HCT116 (cell line): ENCODE results near the gene PLCXD3. TPM values are rescaled to one million over a fixed set of nuclear protein-coding genes. Genes with fewer than 3 reads are reported as not detected.

Experiments used
- ATAC-seq: fragments of 200-7000 bp; cut with Tn5 transposase; 2 replicates; pipeline ENCODE4 v1.9.1; 2020; ENCODE audit warnings: mild to moderate bottlenecking, moderate library complexity
- BruUV-seq: library from RNA; stranded (reverse); fragments of 400-500 nt; replicated peaks from 2 replicates; lab custom pipeline; 2021; lab: Mats Ljungman, UMichigan
- CTCF ChIA-PET: fragments of 300-600 bp; sonication (Branson Sonifier 250); formaldehyde crosslinking; loops from one replicate; lab custom pipeline; 2021; ENCODE audit warnings: antibody characterized with exemption; lab: Charles Lee
- POLR2A ChIA-PET: fragments of 300-600, 350-600 bp; sonication (Branson Sonifier 250); formaldehyde crosslinking; loops from one replicate; lab custom pipeline; 2021; ENCODE audit warnings: antibody characterized with exemption; lab: Charles Lee
- RAD21 ChIA-PET, 2 experiments: fragments of 300-600 bp; sonication (Branson Sonifier 250); formaldehyde crosslinking; loops; one replicate each; lab custom pipeline; 2023; ENCODE audit warnings: low total read pairs in 2 of 2; ENCODE audit not compliant: uncharacterized antibody in 2 of 2, unreplicated experiment in 2 of 2, low non-redundant PET in 1 of 2; lab: Charles Lee
- DNase-seq: peaks from one replicate; pipeline ENCODE4 v3.0.0-alpha.2; 2010; ENCODE audit warnings: low read depth, low spot score
- H2AFZ ChIP-seq: fragments of 200-600 bp; shearing (Covaris generic), sonication (generic); 2 replicates; pipeline ENCODE4 v1.6.1; 2017; ENCODE audit warnings: low read depth, mixed run types, mixed read lengths, antibody characterized with exemption, low read length; ENCODE audit not compliant: poor library complexity, severe bottlenecking
- H3K27ac ChIP-seq: 2 replicates; pipeline ENCODE4 v1.5.1; 2012; ENCODE audit warnings: low read depth, low read length
- H3K27me3 ChIP-seq: fragments of 200-600 bp; sonication (generic); 2 replicates; pipeline ENCODE4 v1.6.1; 2016; ENCODE audit warnings: mixed run types, low read length, mixed read lengths; ENCODE audit not compliant: insufficient read depth
- H3K36me3 ChIP-seq, 2 experiments: fragments of 200-500 bp in 1 of 2; fragments of 200-600 bp in 1 of 2; sonication (Bioruptor generic) in 1 of 2; sonication (generic) in 1 of 2; 2 replicates each; pipeline versions ENCODE4 v1.5.1 to v1.6.1; 2014 to 2016; ENCODE audit warnings: low read length in 2 of 2, inconsistent platforms in 1 of 2, mixed read lengths in 1 of 2, mixed run types in 1 of 2; ENCODE audit not compliant: insufficient read depth in 2 of 2, control insufficient read depth in 1 of 2
- H3K4me1 ChIP-seq, 2 experiments: fragments of 200-600 bp in 1 of 2; sonication (generic) in 1 of 2; 2 replicates each; pipeline versions ENCODE4 v1.5.1 to v1.6.1; 2012 to 2017; ENCODE audit warnings: low read length in 2 of 2, inconsistent platforms in 1 of 2, mild to moderate bottlenecking in 1 of 2, mixed read lengths in 1 of 2, mixed run types in 1 of 2, moderate library complexity in 1 of 2; ENCODE audit not compliant: insufficient read depth in 2 of 2, control insufficient read depth in 1 of 2
- H3K4me2 ChIP-seq: fragments of 200-600 bp; sonication (generic); 2 replicates; pipeline ENCODE4 v1.6.1; 2017; ENCODE audit warnings: mixed run types, low read length, mixed read lengths
- H3K4me3 ChIP-seq, 2 experiments: fragments of 200-600 bp in 1 of 2; sonication (generic) in 1 of 2; replicated peaks in 1 of 2; 2 replicates each; pipeline ENCODE4 v1.5.1; 2011 to 2016; ENCODE audit warnings: low read length in 2 of 2, control low read depth in 1 of 2, low read depth in 1 of 2, mild to moderate bottlenecking in 1 of 2, mixed read lengths in 1 of 2, mixed run types in 1 of 2
- H3K79me2 ChIP-seq: fragments of 200-600 bp; sonication (generic); 2 replicates; pipeline ENCODE4 v1.6.1; 2017; ENCODE audit warnings: mild to moderate bottlenecking, mixed run types, low read length, moderate library complexity, mixed read lengths; ENCODE audit not compliant: insufficient read depth
- H3K9ac ChIP-seq: fragments of 200-600 bp; sonication (generic); 2 replicates; pipeline ENCODE4 v1.6.1; 2016; ENCODE audit warnings: low read length, mixed read lengths
- H3K9me2 ChIP-seq: fragments of 200-600 bp; sonication (generic), shearing (Covaris generic); 2 replicates; pipeline ENCODE4 v1.6.1; 2017; ENCODE audit warnings: mixed run types, mild to moderate bottlenecking, moderate library complexity; ENCODE audit not compliant: insufficient read depth
- H3K9me3 ChIP-seq, 2 experiments: fragments of 200-500 bp in 1 of 2; fragments of 200-600 bp in 1 of 2; sonication (Bioruptor generic) in 1 of 2; sonication (generic) in 1 of 2; 2 replicates each; pipeline ENCODE4 v1.6.1; 2014 to 2017; ENCODE audit warnings: low read length in 2 of 2, mixed read lengths in 2 of 2, inconsistent platforms in 1 of 2, low read depth in 1 of 2, mild to moderate bottlenecking in 1 of 2, mixed run types in 1 of 2, moderate library complexity in 1 of 2; ENCODE audit not compliant: control insufficient read depth in 1 of 2, insufficient read depth in 1 of 2
- H4K20me1 ChIP-seq: fragments of 200-600 bp; sonication (generic), shearing (Covaris generic); 2 replicates; pipeline ENCODE4 v1.6.1; 2017; ENCODE audit warnings: mixed run types, mild to moderate bottlenecking, moderate library complexity; ENCODE audit not compliant: insufficient read depth
- ATF3 ChIP-seq: IDR thresholded peaks from 2 replicates; pipeline ENCODE4 v1.6.1; 2012
- CBX3 ChIP-seq: IDR thresholded peaks from 2 replicates; pipeline ENCODE4 v1.6.1; 2012; ENCODE audit warnings: low read depth
- CEBPB ChIP-seq: IDR thresholded peaks from 2 replicates; pipeline ENCODE4 v1.6.1; 2012; ENCODE audit warnings: low read depth
- CTCF ChIP-seq, 3 experiments: fragments of 200-600 bp in 1 of 3; sonication (generic) in 1 of 3; IDR thresholded peaks in 2 of 3; conservative IDR thresholded peaks in 1 of 3; 2 replicates each; pipeline ENCODE4 v1.5.1; 2012 to 2017; ENCODE audit warnings: low read depth in 2 of 3, low read length in 2 of 3, antibody characterized with exemption in 1 of 3, borderline replicate concordance in 1 of 3, control low read depth in 1 of 3, mild to moderate bottlenecking in 1 of 3, mixed read lengths in 1 of 3, mixed run types in 1 of 3, moderate library complexity in 1 of 3; ENCODE audit not compliant: insufficient read depth in 1 of 3
- EGR1 ChIP-seq: IDR thresholded peaks from 2 replicates; pipeline ENCODE4 v1.6.1; 2012; ENCODE audit warnings: low read depth
- ELF1 ChIP-seq: IDR thresholded peaks from 2 replicates; pipeline ENCODE4 v1.6.1; 2012; ENCODE audit warnings: low read depth, borderline replicate concordance
- EZH2 ChIP-seq: fragments of 200-600 bp; sonication (generic); IDR thresholded peaks from 2 replicates; pipeline ENCODE4 v1.6.1; 2017; ENCODE audit warnings: antibody characterized with exemption, mixed run types
- EZH2phosphoT487 ChIP-seq: fragments of 200-600 bp; IDR thresholded peaks from 2 replicates; pipeline ENCODE4 v1.6.1; 2018; ENCODE audit warnings: antibody characterized with exemption, borderline replicate concordance
- FOSL1 ChIP-seq: IDR thresholded peaks from 2 replicates; pipeline ENCODE4 v1.6.1; 2012; ENCODE audit warnings: low read depth
- MAX ChIP-seq: IDR thresholded peaks from 2 replicates; pipeline ENCODE4 v1.6.1; 2012
- SP1 ChIP-seq: IDR thresholded peaks from 2 replicates; pipeline ENCODE4 v1.6.1; 2012; ENCODE audit warnings: low read depth
- SRF ChIP-seq: IDR thresholded peaks from 2 replicates; pipeline ENCODE4 v1.6.1; 2012; ENCODE audit warnings: low read depth
- TCF7L2 ChIP-seq: IDR thresholded peaks from 2 replicates; pipeline ENCODE4 v1.7.0; 2011; ENCODE audit warnings: borderline replicate concordance, inconsistent platforms; ENCODE audit not compliant: insufficient read depth, insufficient read length; ENCODE audit errors: extremely low read depth
- YY1 ChIP-seq: IDR thresholded peaks from 2 replicates; pipeline ENCODE4 v1.6.1; 2011; ENCODE audit warnings: low read length, low read depth, moderate library complexity, mild to moderate bottlenecking; ENCODE audit not compliant: insufficient replicate concordance; ENCODE audit errors: extremely low read depth
- ZBTB33 ChIP-seq: IDR thresholded peaks from 2 replicates; pipeline ENCODE4 v1.6.1; 2011; ENCODE audit warnings: mild to moderate bottlenecking, low read length, moderate library complexity; ENCODE audit not compliant: insufficient replicate concordance; ENCODE audit errors: extremely low read depth
- ZFX ChIP-seq: fragments of 450-650 bp; IDR thresholded peaks from 2 replicates; pipeline ENCODE4 v1.6.1; 2017
- ZNF274 ChIP-seq: fragments of 200-500 bp; sonication (Bioruptor generic); IDR thresholded peaks from 2 replicates; pipeline ENCODE4 v1.6.1; 2014; ENCODE audit warnings: mild to moderate bottlenecking, low read depth, low read length, inconsistent platforms
- intact Hi-C: fragments of 100-400 bp; cut with micrococcal nuclease; formaldehyde crosslinking; loops from 2 replicates; pipeline ENCODE4 v1.10.0; 2022
- total RNA-seq: library from RNA; stranded (reverse); gene quantifications from one replicate; pipeline ENCODE4 v1.2.1, GENCODE V29; 2021; ENCODE audit not compliant: unreplicated experiment
- TF ChIP-seq, protein P1 (sequence below): IDR thresholded peaks from 2 replicates; pipeline ENCODE4 v1.6.1; 2012; ENCODE audit warnings: low read depth

The PLCXD3 gene
- total RNA-seq, 1 experiment from 2014 or later: not detected

GRCh38 chr5:41356786-41357185, 153.6 kb downstream of the PLCXD3 start:
- ATAC-seq (no peak), DNase-seq (no peak)
- Histone ChIP-seq H2AFZ (no peak overlapping the region), H3K9me3 (no peaks in the 10 kb centered on the region), H3K9ac (no peak overlapping the region), H3K4me1 (no peaks in the 10 kb centered on the region), H3K79me2 (no peaks in the 10 kb centered on the region), H4K20me1 (no peaks in the 10 kb centered on the region), H3K27ac (no peak overlapping the region), H3K36me3 (no peaks in the 10 kb centered on the region), H3K4me2 (no peak overlapping the region), H3K4me3 (no peak overlapping the region), H3K9me2 (no peaks in the 10 kb centered on the region), H3K27me3 (no peaks in the 10 kb centered on the region)
- ChIA-PET RAD21 (no interaction called here), POLR2A (no interaction called here), CTCF (no interaction called here)
- no peak for TF ChIP-seq SP1
- TF ChIP-seq EZH2: no peak
- no peak for TF ChIP-seq ZNF274
- no peak for TF ChIP-seq CEBPB
- no peak for TF ChIP-seq EZH2phosphoT487
- TF ChIP-seq ATF3: no peak
- TF ChIP-seq FOSL1: no peak
- TF ChIP-seq CBX3: no peak
- TF ChIP-seq, protein P1, sequence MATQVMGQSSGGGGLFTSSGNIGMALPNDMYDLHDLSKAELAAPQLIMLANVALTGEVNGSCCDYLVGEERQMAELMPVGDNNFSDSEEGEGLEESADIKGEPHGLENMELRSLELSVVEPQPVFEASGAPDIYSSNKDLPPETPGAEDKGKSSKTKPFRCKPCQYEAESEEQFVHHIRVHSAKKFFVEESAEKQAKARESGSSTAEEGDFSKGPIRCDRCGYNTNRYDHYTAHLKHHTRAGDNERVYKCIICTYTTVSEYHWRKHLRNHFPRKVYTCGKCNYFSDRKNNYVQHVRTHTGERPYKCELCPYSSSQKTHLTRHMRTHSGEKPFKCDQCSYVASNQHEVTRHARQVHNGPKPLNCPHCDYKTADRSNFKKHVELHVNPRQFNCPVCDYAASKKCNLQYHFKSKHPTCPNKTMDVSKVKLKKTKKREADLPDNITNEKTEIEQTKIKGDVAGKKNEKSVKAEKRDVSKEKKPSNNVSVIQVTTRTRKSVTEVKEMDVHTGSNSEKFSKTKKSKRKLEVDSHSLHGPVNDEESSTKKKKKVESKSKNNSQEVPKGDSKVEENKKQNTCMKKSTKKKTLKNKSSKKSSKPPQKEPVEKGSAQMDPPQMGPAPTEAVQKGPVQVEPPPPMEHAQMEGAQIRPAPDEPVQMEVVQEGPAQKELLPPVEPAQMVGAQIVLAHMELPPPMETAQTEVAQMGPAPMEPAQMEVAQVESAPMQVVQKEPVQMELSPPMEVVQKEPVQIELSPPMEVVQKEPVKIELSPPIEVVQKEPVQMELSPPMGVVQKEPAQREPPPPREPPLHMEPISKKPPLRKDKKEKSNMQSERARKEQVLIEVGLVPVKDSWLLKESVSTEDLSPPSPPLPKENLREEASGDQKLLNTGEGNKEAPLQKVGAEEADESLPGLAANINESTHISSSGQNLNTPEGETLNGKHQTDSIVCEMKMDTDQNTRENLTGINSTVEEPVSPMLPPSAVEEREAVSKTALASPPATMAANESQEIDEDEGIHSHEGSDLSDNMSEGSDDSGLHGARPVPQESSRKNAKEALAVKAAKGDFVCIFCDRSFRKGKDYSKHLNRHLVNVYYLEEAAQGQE: no peak
- TF ChIP-seq TCF7L2: no peak
- TF ChIP-seq SRF: no peak
- TF ChIP-seq CTCF (IDR thresholded peaks at IDR 0.05 in 2 of 3, conservative IDR thresholded peaks at IDR 0.05 in 1 of 3; ENCODE audit: borderline replicate concordance in 1 of 3, insufficient read depth in 1 of 3, low read depth in 2 of 3, low read length in 2 of 3): no peak
- no peak for TF ChIP-seq EGR1
- no peak for TF ChIP-seq MAX
- no peak for TF ChIP-seq YY1
- no peak for TF ChIP-seq ELF1
- no peak for TF ChIP-seq ZFX
- no peak for TF ChIP-seq ZBTB33
- intact Hi-C loops: no loop called here
- no TSS peak for BruUV-seq
